Measurements from ENCODE around the gene LRIG3. TPM values are rescaled to one million over a fixed set of nuclear protein-coding genes. Genes with fewer than 3 reads are reported as not detected.

Gene LRIG3
- total and polyA plus RNA-seq, 11 donors, result 1.8 to 8.9 (median 4.6) TPM

DNA sequence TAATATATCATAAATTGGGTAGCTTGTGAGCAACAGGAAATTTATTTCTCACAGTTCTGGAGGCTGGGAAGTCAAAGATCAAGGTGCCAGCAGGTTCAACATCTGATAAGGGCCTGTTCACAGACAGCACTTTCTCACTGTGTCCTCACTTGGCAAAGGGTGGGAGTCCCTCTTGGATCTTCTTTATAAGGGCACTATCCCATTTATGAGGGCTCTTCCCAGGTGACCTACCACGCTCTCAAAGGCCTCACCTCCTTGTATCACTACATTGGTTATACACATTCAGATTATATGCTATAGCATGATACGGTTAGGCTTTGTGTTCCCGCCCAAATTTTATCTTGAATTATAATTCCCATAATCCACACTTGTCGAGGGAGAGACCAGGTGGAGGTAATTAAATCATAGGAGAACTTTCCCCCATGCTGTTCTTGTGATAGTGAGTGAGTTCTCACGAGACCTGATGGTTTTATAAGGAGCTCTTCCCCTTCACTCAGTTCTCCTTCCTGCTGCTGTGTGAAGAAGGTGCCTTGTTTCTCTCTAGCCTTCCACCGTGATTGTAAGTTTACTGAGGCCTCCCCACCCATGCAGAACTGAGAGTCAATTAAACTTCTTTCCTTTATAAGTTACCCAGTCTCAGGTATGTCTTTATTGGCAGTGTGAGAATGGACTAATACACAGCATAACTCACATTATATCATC, 19.2 kb upstream of the LRIG3 start:
- H3K4me3 ChIP-seq, result no peak overlapping the region

GRCh38 chr12:58938440-58938839, 18.1 kb upstream of the LRIG3 start:
- Histone ChIP-seq H3K27me3 (no peaks in the 10 kb centered on the region), H3K9me3 (no peaks in the 10 kb centered on the region), H3K4me3 (no peak overlapping the region), H3K36me3 (no peaks in the 10 kb centered on the region), H3K27ac (no peak overlapping the region), H3K4me1 (no peaks in the 10 kb centered on the region)
- TF ChIP-seq POLR2A (IDR thresholded peaks at IDR 0.05) (no peak), CTCF (IDR thresholded peaks at IDR 0.05) (no peak)
- no peak for DNase-seq
- 87 to 96% (median 92%) methylated on average over 2 of the region's 2 CpGs for WGBS, 4 donors
- no peak for ATAC-seq
- intact Hi-C loops (cut with DNase I), result no loop called here

More for the DNA sequence above, 19.2 kb upstream of the LRIG3 start:
- H3K27me3 ChIP-seq, result no peaks in the 10 kb centered on the region
- no peak overlapping the region for H3K27ac ChIP-seq
- intact Hi-C loops (cut with DNase I), result no loop called here
- TF ChIP-seq POLR2A (IDR thresholded peaks at IDR 0.05), result no peak
- no peak for TF ChIP-seq CTCF (IDR thresholded peaks at IDR 0.05)
- H3K36me3 ChIP-seq, result no peaks in the 10 kb centered on the region
- ATAC-seq (no peak), DNase-seq (no peak)
- whole genome bisulfite sequencing, 4 donors, result 87 to 92% (median 90%) methylated on average over 6 of the region's 6 CpGs
- H3K4me1 ChIP-seq, result no peaks in the 10 kb centered on the region
- H3K9me3 ChIP-seq, result no peaks in the 10 kb centered on the region

DNA sequence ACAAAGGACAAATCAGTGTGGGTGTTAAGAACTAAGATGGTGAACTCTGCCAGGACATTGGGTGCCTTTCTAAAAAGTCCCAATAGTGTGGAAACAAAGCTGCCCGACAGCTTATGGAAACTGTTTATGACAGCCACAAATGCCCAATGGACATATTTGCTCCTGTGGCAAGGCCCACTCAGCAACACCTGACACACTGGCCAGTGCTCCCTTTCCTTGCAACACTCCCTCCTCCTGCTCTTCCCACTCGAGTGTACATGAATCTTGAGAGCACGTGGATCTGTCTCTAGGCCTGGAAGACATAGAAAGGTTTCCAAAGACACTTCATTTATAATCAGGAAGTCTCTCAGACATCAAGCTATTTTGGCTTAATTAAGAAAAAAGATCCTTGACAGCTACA, 14.2 kb upstream of the LRIG3 start:
- H3K36me3 ChIP-seq, result no peaks in the 10 kb centered on the region
- H3K9me3 ChIP-seq, result no peaks in the 10 kb centered on the region
- no peaks in the 10 kb centered on the region for H3K27me3 ChIP-seq
- TF ChIP-seq POLR2A (IDR thresholded peaks at IDR 0.05) (no peak), CTCF (IDR thresholded peaks at IDR 0.05) (no peak)
- ATAC-seq (no peak), DNase-seq (no peak)
- H3K4me1 ChIP-seq, result no peaks in the 10 kb centered on the region
- intact Hi-C loops (cut with DNase I), result no loop called here
- no peak overlapping the region for H3K4me3 ChIP-seq
- 73 to 83% (median 76%) methylated on average over 3 of the region's 3 CpGs for WGBS, 4 donors
- H3K27ac ChIP-seq, result no peak overlapping the region

DNA sequence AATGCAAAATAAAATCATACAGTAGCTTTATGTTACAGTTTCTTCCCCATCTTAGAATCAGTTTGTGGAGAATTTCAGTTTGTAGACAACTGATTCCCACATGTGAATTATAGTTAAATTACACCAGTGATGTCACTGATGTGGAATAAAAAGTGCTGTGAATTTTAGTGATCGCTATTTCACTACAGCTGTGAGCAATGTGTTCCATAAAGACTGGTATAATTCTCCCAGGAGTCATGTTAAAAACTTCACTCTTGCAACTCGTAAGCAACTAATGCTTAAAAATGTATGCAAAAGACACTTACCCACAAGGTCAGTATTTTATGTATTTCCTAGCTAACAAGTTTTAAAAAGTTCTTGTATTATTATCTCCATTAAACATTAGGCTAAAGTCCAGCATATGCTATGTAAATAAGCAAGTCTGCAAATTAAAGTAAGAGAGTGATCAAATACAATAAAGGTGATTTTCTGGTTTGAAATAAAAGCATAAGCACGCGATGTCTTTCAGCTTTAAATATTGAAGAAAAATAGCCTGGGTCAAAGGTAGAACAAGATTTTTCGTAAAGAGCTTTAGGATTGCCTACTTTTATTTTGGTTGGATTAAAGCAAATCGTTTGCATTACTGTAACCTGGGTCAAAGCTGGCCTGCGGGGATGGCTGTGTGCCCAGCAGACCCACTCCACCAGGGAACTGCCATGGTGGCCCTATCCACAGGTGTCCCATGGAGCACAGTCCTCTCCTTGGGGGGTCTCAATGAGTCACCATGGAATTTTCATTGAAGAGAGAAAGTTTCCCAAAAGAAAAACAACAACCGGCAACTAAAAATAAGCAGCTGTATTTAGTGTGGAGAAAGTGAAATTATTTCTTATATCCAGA, 12.7 kb upstream of the LRIG3 start:
- DNase-seq (no peak), ATAC-seq (no peak)
- WGBS, 4 donors, result 89 to 93% (median 90%) methylated on average over 8 of the region's 8 CpGs
- Histone ChIP-seq H3K27ac (no peak overlapping the region), H3K9me3 (no peaks in the 10 kb centered on the region), H3K4me3 (no peak overlapping the region), H3K36me3 (no peaks in the 10 kb centered on the region), H3K4me1 (no peaks in the 10 kb centered on the region), H3K27me3 (no peaks in the 10 kb centered on the region)
- TF ChIP-seq POLR2A (IDR thresholded peaks at IDR 0.05) (no peak), CTCF (IDR thresholded peaks at IDR 0.05) (no peak)
- intact Hi-C loops (cut with DNase I), result no loop called here

Measured in heart left ventricle (tissue), 16 donors.